Endometrial microvascular endothelial cells (primary cell): Measurements from ENCODE around the gene SEC11A. TPM values are rescaled to one million over a fixed set of nuclear protein-coding genes. Genes with fewer than 3 reads are reported as not detected.
"Not testable (repeated sequence)": the region's sequence is repeated elsewhere in the genome, so short reads cannot be mapped to it uniquely, and the experiment has no call there.

Source experiments
- in situ Hi-C: cut with HindIII; loops from 2 replicates; pipeline ENCODE4 v1.10.0; 2017; ENCODE audit warnings: low sequenced_read_pairs, low pct_unique_long_range_greater_than_20kb; ENCODE audit errors: inconsistent ontology term
- total RNA-seq: library from RNA; depleted of rRNA; stranded (reverse); fragments of >200 nt; gene quantifications from one replicate; pipeline ENCODE4 v1.2.3, GENCODE V29; 2015; ENCODE audit errors: inconsistent ontology term

Gene SEC11A
- total RNA-seq, 1 donor from 2014 or later = 211 TPM

GRCh38 chr15:84697236-84697990 is 18.5 kb downstream of the SEC11A start:
- in situ Hi-C loops = no loop called here

- in situ Hi-C loops = no loop called here
Measured at GRCh38 chr15:84696757-84697156, 19.2 kb downstream of the SEC11A start.

- in situ Hi-C loops = no loop called here
Measured at GRCh38 chr15:84690342-84690741, 25.6 kb downstream of the SEC11A start.

GRCh38 chr15:84689858-84690257 is 26.1 kb downstream of the SEC11A start:
- in situ Hi-C loops = no loop called here

- in situ Hi-C loops = not testable (repeated sequence)
Measured at GRCh38 chr15:84686446-84686845, 29.5 kb downstream of the SEC11A start.

- in situ Hi-C loops = no loop called here
Measured at GRCh38 chr15:84685304-84685703, 30.6 kb downstream of the SEC11A start.

- in situ Hi-C loops = no loop called here
Measured at GRCh38 chr15:84684092-84684491, 31.8 kb downstream of the SEC11A start.

GRCh38 chr15:84681831-84682230 is 34.1 kb downstream of the SEC11A start:
- in situ Hi-C loops = no loop called here

- in situ Hi-C loops = no loop called here
Measured at GRCh38 chr15:84671211-84671610, 44.7 kb downstream of the SEC11A start.

GRCh38 chr15:84669726-84670125 is 46.2 kb downstream of the SEC11A start:
- in situ Hi-C loops = no loop called here

GRCh38 chr15:84668221-84668982 is 47.5 kb downstream of the SEC11A start:
- in situ Hi-C loops = no loop called here

- in situ Hi-C loops = no loop called here
Measured at GRCh38 chr15:84666373-84666772, 49.6 kb downstream of the SEC11A start.

GRCh38 chr15:84661001-84661400 is 54.9 kb downstream of the SEC11A start:
- in situ Hi-C loops = no loop called here

- in situ Hi-C loops = no loop called here
Measured at GRCh38 chr15:84659904-84660781, 55.8 kb downstream of the SEC11A start.

GRCh38 chr15:84658788-84659411 is 57.0 kb downstream of the SEC11A start:
- in situ Hi-C loops = no loop called here

GRCh38 chr15:84658080-84658787 is 57.7 kb downstream of the SEC11A start, which contains the start of gene NMB:
NMB (minus strand) TSS chr15:84658199; CDS start chr15:84658152, 47 bp downstream.
- in situ Hi-C loops = no loop called here

- in situ Hi-C loops = no loop called here
Measured at GRCh38 chr15:84657748-84658079, 58.2 kb downstream of the SEC11A start.

- in situ Hi-C loops = no loop called here
Measured at GRCh38 chr15:84656972-84657371, 59.0 kb downstream of the SEC11A start.
